ENCODE results near the gene CRACR2B.

DNA sequence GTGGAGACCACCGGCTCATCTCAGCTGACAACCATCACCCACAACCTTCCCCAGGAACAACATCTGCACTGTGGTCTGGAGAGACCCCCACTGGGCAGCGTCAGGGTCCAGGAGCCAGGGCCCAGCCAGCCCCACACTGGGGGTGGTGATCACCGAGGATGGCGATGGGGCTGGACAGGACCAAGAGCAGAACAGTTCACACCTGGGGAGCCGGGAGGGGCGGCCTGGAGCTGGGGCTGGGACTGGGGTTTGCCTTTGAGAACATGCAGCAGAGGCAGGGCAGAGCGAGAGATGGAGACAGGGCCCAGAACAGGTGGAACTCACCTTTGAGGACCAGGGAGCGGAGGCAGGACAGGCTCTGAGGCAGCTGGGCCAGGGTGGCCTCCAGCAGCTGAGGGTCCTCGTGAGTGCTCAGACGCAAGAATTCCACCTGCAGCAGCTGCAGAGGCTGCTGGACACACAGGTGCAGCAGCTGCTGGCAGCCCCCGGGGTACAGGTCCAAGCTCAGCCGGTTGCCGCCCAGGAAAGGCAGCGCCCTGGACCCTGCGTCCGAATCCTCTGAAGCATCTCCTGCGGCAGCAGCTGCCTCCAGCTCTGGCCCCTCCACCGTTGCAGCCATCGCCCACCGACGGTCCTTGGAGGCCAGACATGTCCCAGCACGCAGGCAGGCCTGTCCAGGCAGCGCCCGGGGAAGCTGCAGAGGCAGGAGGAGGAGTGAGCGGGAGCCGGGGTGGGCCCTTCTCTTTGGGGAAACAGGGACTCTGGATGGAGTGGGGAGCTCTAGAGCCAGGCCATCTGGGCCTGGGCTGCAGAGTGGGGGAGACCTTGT, 23.7 kb upstream of the CRACR2B start:
- TF ChIP-seq, protein P1, sequence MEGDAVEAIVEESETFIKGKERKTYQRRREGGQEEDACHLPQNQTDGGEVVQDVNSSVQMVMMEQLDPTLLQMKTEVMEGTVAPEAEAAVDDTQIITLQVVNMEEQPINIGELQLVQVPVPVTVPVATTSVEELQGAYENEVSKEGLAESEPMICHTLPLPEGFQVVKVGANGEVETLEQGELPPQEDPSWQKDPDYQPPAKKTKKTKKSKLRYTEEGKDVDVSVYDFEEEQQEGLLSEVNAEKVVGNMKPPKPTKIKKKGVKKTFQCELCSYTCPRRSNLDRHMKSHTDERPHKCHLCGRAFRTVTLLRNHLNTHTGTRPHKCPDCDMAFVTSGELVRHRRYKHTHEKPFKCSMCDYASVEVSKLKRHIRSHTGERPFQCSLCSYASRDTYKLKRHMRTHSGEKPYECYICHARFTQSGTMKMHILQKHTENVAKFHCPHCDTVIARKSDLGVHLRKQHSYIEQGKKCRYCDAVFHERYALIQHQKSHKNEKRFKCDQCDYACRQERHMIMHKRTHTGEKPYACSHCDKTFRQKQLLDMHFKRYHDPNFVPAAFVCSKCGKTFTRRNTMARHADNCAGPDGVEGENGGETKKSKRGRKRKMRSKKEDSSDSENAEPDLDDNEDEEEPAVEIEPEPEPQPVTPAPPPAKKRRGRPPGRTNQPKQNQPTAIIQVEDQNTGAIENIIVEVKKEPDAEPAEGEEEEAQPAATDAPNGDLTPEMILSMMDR (IDR thresholded peaks at IDR 0.05) = no peak
- no peak for TF ChIP-seq EP300 (IDR thresholded peaks at IDR 0.05)
- no peak for TF ChIP-seq POLR2A (IDR thresholded peaks at IDR 0.05)
